Mesendoderm (in vitro differentiated cells): ENCODE results near the gene KRI1.

ENCODE experiments used
- DNase-seq: peaks from one replicate; pipeline ENCODE4 v3.0.0; 2013
- H2AK5ac ChIP-seq: 2 replicates; pipeline ENCODE4 v1.6.1; 2013; ENCODE audit warnings: low read length, inconsistent platforms
- H2BK120ac ChIP-seq: 2 replicates; pipeline ENCODE4 v1.6.1; 2013; ENCODE audit warnings: low read depth, mild to moderate bottlenecking, low read length, moderate library complexity, mixed read lengths
- H2BK15ac ChIP-seq: replicated peaks from 2 replicates; pipeline ENCODE4 v1.6.1; 2013; ENCODE audit warnings: low read depth, mild to moderate bottlenecking, moderate library complexity
- H2BK5ac ChIP-seq: 2 replicates; pipeline ENCODE4 v1.6.1; 2013; ENCODE audit warnings: low read length, inconsistent platforms
- H3K18ac ChIP-seq: 2 replicates; pipeline ENCODE4 v1.6.1; 2013; ENCODE audit warnings: mild to moderate bottlenecking, low read length, mixed read lengths
- H3K23ac ChIP-seq: one replicate; pipeline ENCODE4 v1.6.1; 2013; ENCODE audit warnings: low read length
- H3K27ac ChIP-seq: 2 replicates; pipeline ENCODE4 v1.5.1; 2013; ENCODE audit warnings: low read depth, mild to moderate bottlenecking, inconsistent platforms, low read length, moderate library complexity
- H3K27me3 ChIP-seq: 2 replicates; pipeline ENCODE4 v1.6.1; 2013; ENCODE audit warnings: low read length, control low read depth, mild to moderate bottlenecking, inconsistent platforms; ENCODE audit not compliant: insufficient read depth, poor library complexity
- H3K36me3 ChIP-seq: 2 replicates; pipeline ENCODE4 v1.6.1; 2013; ENCODE audit warnings: low read length, inconsistent platforms; ENCODE audit not compliant: control insufficient read depth, insufficient read depth
- H3K4ac ChIP-seq: one replicate; pipeline ENCODE4 v1.6.1; 2013; ENCODE audit warnings: low read depth, mild to moderate bottlenecking, low read length, moderate library complexity
- H3K4me1 ChIP-seq: 2 replicates; pipeline ENCODE4 v1.6.1; 2013; ENCODE audit warnings: low read depth, low read length, inconsistent platforms; ENCODE audit not compliant: control insufficient read depth
- H3K4me2 ChIP-seq: 2 replicates; pipeline ENCODE4 v1.6.1; 2013; ENCODE audit warnings: low read length
- H3K4me3 ChIP-seq: 2 replicates; pipeline ENCODE4 v1.5.1; 2013; ENCODE audit warnings: mild to moderate bottlenecking, low read length
- H3K56ac ChIP-seq: one replicate; pipeline ENCODE4 v1.6.1; 2013; ENCODE audit warnings: low read length
- H3K79me1 ChIP-seq: 2 replicates; pipeline ENCODE4 v1.6.1; 2013; ENCODE audit warnings: low read length, inconsistent platforms
- H3K79me2 ChIP-seq: 2 replicates; pipeline ENCODE4 v1.6.1; 2013; ENCODE audit warnings: mild to moderate bottlenecking, low read length; ENCODE audit not compliant: control insufficient read depth, insufficient read depth
- H3K9ac ChIP-seq: 2 replicates; pipeline ENCODE4 v1.6.1; 2013; ENCODE audit warnings: low read length, inconsistent platforms
- H4K5ac ChIP-seq: one replicate; pipeline ENCODE4 v1.6.1; 2013; ENCODE audit warnings: low read length
- H4K8ac ChIP-seq: one replicate; pipeline ENCODE4 v1.6.1; 2013; ENCODE audit warnings: low read depth, mild to moderate bottlenecking, control low read depth, low read length, moderate library complexity
- WGBS: extraction: QIAGEN DNeasy Blood & Tissue Kit; methylation state at CpG from one replicate; pipeline ENCODE4 v1.1.7; 2013; ENCODE audit warnings: low lambda C conversion rate, missing lambda C conversion rate; ENCODE audit not compliant: insufficient coverage; ENCODE audit errors: extremely low coverage; 5-methylcytosine and 5-hydroxymethylcytosine counted together

The KRI1 gene

GRCh38 chr19:10593148-10593547 is 27.3 kb upstream of the KRI1 start:
- H4K8ac ChIP-seq: no peak overlapping the region
- no peak overlapping the region for H3K4me2 ChIP-seq
- H2BK120ac ChIP-seq: no peak overlapping the region
- H2BK5ac ChIP-seq: no peak overlapping the region
- H3K27me3 ChIP-seq: no peaks in the 10 kb centered on the region
- H3K18ac ChIP-seq: no peak overlapping the region
- no peak overlapping the region for H3K56ac ChIP-seq
- H3K79me2 ChIP-seq: no peaks in the 10 kb centered on the region
- H2BK15ac ChIP-seq: no peak overlapping the region
- H3K27ac ChIP-seq: no peak overlapping the region
- no peak overlapping the region for H3K4me3 ChIP-seq
- no peak overlapping the region for H3K9ac ChIP-seq
- H3K36me3 ChIP-seq: no peaks in the 10 kb centered on the region
- H3K23ac ChIP-seq: no peak overlapping the region
- WGBS: no CpG with 5 or more reads among the region's 7 CpGs
- H2AK5ac ChIP-seq: no peak overlapping the region
- H4K5ac ChIP-seq: no peak overlapping the region
- H3K4ac ChIP-seq: no peak overlapping the region
- DNase-seq: no peak
- H3K79me1 ChIP-seq: no peaks in the 10 kb centered on the region
- no peaks in the 10 kb centered on the region for H3K4me1 ChIP-seq

DNA sequence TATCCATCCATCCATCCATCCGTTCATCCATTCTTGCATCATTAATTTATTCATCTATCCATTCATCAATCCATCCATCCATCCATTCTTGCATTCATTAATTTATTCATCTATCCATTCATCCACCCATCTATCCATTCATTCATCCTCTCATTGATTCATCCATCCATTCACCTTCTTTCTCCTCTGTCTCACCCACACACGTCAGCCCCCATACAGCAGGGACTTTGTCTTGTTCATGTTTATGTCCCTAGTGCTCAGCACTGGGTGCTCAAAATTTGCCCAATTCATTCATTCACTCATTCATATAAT is 22.0 kb upstream of the KRI1 start:
- Histone ChIP-seq H3K36me3 (no peaks in the 10 kb centered on the region), H4K5ac (no peak overlapping the region), H3K4me3 (no peak overlapping the region), H3K27ac (no peak overlapping the region), H4K8ac (no peak overlapping the region), H3K4me1 (no peaks in the 10 kb centered on the region), H3K23ac (no peak overlapping the region), H2BK5ac (no peak overlapping the region), H3K56ac (no peak overlapping the region), H3K18ac (no peak overlapping the region), H2BK120ac (no peak overlapping the region), H3K27me3 (no peaks in the 10 kb centered on the region), H3K79me2 (no peaks in the 10 kb centered on the region), H3K4ac (no peak overlapping the region), H3K9ac (no peak overlapping the region), H2AK5ac (no peak overlapping the region), H2BK15ac (no peak overlapping the region), H3K4me2 (no peak overlapping the region), H3K79me1 (no peaks in the 10 kb centered on the region)
- 100% methylated on average over 1 of the region's 2 CpGs for WGBS
- no peak for DNase-seq

- H2BK5ac ChIP-seq: no peak within 1 kb of the TSS
- no peak within 1 kb of the TSS for H4K8ac ChIP-seq
- no peak within 1 kb of the TSS for H2BK120ac ChIP-seq
- no peaks in the 10 kb centered on the region for H3K79me1 ChIP-seq
- H3K4ac ChIP-seq: peak within 1 kb of the TSS; percentile 36
- no peaks in the 10 kb centered on the region for H3K36me3 ChIP-seq
- peak within 1 kb of the TSS; percentile 90 for H3K56ac ChIP-seq
- H3K4me3 ChIP-seq: peak within 1 kb of the TSS; percentile 64
- H3K79me2 ChIP-seq: no peaks in the 10 kb centered on the region
- no peak within 1 kb of the TSS for H4K5ac ChIP-seq
- DNase-seq: peak; percentile 58
- H3K9ac ChIP-seq: peak within 1 kb of the TSS; percentile 72
- H3K27me3 ChIP-seq: no peaks in the 10 kb centered on the region
- H2BK15ac ChIP-seq: no peak within 1 kb of the TSS
- peak within 1 kb of the TSS; percentile 9 for H3K4me2 ChIP-seq
- H2AK5ac ChIP-seq: no peak within 1 kb of the TSS
- H3K23ac ChIP-seq: no peak within 1 kb of the TSS
- H3K27ac ChIP-seq: no peak within 1 kb of the TSS
- no peaks in the 10 kb centered on the region for H3K4me1 ChIP-seq
- WGBS: 100% methylated on average over 1 of the region's 35 CpGs
- H3K18ac ChIP-seq: no peak within 1 kb of the TSS
Observed at GRCh38 chr19:10587022-10587838, 21.4 kb upstream of the KRI1 start, which contains the start of gene AP1M2. TSS of gene AP1M2 (minus strand) at chr19:10587312. CDS start at chr19:10587231, 81 bp downstream.

DNA sequence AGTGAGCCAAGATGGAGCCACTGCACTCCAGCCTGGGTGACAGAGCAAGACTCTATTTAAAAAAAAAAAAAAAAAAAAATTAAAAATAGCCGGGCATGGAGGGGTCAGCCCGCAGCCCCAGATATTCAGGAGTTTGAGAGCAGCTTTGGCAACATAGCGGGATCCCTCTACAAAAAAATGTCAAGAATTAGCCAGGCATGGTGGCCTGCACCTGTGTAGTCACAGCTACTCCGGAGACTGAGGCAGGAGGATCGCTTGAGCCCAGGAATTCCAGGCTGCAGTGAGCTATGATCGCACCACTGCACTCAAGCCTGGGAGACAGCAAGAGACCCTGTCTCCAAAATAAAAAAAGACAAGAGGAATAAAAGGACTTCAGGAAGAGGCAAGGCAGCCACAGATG is 20.6 kb upstream of the KRI1 start:
- H3K9ac ChIP-seq: peak overlapping the region; percentile 72
- no peaks in the 10 kb centered on the region for H3K79me1 ChIP-seq
- peak overlapping the region; percentile 90 for H3K56ac ChIP-seq
- H3K4me3 ChIP-seq: peak overlapping the region; percentile 64
- H3K27ac ChIP-seq: no peak overlapping the region
- H2BK15ac ChIP-seq: no peak overlapping the region
- no peaks in the 10 kb centered on the region for H3K4me1 ChIP-seq
- peak overlapping the region; percentile 36 for H3K4ac ChIP-seq
- H2AK5ac ChIP-seq: no peak overlapping the region
- H3K23ac ChIP-seq: no peak overlapping the region
- WGBS: no CpG with 5 or more reads among the region's 6 CpGs
- H4K8ac ChIP-seq: no peak overlapping the region
- no peaks in the 10 kb centered on the region for H3K27me3 ChIP-seq
- no peak for DNase-seq
- H3K4me2 ChIP-seq: peak overlapping the region; percentile 9
- no peaks in the 10 kb centered on the region for H3K36me3 ChIP-seq
- H3K79me2 ChIP-seq: no peaks in the 10 kb centered on the region
- H2BK5ac ChIP-seq: no peak overlapping the region
- no peak overlapping the region for H3K18ac ChIP-seq
- H4K5ac ChIP-seq: no peak overlapping the region
- H2BK120ac ChIP-seq: no peak overlapping the region

GRCh38 chr19:10583036-10583776 is 17.4 kb upstream of the KRI1 start:
- no peak overlapping the region for H2BK15ac ChIP-seq
- no peaks in the 10 kb centered on the region for H3K4me1 ChIP-seq
- no peaks in the 10 kb centered on the region for H3K36me3 ChIP-seq
- WGBS: no CpG with 5 or more reads among the region's 9 CpGs
- no peaks in the 10 kb centered on the region for H3K79me1 ChIP-seq
- H3K4me3 ChIP-seq: no peak overlapping the region
- no peak overlapping the region for H2BK120ac ChIP-seq
- H4K8ac ChIP-seq: no peak overlapping the region
- no peak overlapping the region for H3K4me2 ChIP-seq
- no peak overlapping the region for H3K4ac ChIP-seq
- no peaks in the 10 kb centered on the region for H3K79me2 ChIP-seq
- H3K27ac ChIP-seq: no peak overlapping the region
- H4K5ac ChIP-seq: no peak overlapping the region
- H2AK5ac ChIP-seq: no peak overlapping the region
- H3K27me3 ChIP-seq: no peaks in the 10 kb centered on the region
- H2BK5ac ChIP-seq: no peak overlapping the region
- H3K9ac ChIP-seq: no peak overlapping the region
- no peak overlapping the region for H3K18ac ChIP-seq
- H3K56ac ChIP-seq: no peak overlapping the region
- DNase-seq: peak; percentile 65
- no peak overlapping the region for H3K23ac ChIP-seq
